ENCODE data around the gene PRKCQ. TPM values are rescaled to one million over a fixed set of nuclear protein-coding genes. Genes with fewer than 3 reads are reported as not detected.

Gene PRKCQ
- total and polyA plus RNA-seq, 2 of the 8 experiments (the other 6 are each of a cell fraction or from before 2014, with no cell fraction given) = 9.1 to 22.6 TPM

DNA sequence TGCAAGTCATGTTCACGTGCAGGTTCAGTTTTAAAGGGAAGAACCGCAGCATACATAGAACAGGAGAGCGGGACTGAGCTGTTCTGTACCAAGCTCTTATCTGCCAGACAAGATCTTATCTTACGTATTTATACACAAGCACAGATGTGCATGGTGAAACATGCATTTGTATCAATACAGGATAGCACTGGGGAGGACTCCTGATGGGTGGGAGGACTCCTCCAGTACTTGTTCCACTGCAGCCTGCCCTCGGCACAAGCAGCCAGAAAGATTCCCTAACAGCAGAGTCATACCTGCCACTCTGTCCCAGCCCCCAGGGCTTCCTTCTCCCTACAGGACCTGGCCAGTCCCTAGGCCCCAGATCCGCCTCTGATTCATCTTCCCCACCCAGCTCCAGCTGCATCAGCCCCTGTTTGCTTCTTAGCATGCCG is 13.2 kb upstream of the PRKCQ start (continued):
- TF ChIP-seq TEAD4 (IDR thresholded peaks at IDR 0.05; ENCODE audit: low read depth, low read length) (no peak), POLR2A (IDR thresholded peaks at IDR 0.05; ENCODE audit: control extremely low read depth in 1 of 2, low read depth in 2 of 2, low read length in 2 of 2) (no peak), YY1 (IDR thresholded peaks at IDR 0.05; ENCODE audit: low read depth, low read length) (no peak), SAP30 (IDR thresholded peaks at IDR 0.05; ENCODE audit: insufficient read depth, insufficient replicate concordance, low read length) (no peak)
- TF ChIP-seq, protein P1, sequence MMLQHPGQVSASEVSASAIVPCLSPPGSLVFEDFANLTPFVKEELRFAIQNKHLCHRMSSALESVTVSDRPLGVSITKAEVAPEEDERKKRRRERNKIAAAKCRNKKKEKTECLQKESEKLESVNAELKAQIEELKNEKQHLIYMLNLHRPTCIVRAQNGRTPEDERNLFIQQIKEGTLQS (IDR thresholded peaks at IDR 0.05; ENCODE audit: insufficient read depth, low read depth, low read length) = no peak
- TF ChIP-seq, protein P2, sequence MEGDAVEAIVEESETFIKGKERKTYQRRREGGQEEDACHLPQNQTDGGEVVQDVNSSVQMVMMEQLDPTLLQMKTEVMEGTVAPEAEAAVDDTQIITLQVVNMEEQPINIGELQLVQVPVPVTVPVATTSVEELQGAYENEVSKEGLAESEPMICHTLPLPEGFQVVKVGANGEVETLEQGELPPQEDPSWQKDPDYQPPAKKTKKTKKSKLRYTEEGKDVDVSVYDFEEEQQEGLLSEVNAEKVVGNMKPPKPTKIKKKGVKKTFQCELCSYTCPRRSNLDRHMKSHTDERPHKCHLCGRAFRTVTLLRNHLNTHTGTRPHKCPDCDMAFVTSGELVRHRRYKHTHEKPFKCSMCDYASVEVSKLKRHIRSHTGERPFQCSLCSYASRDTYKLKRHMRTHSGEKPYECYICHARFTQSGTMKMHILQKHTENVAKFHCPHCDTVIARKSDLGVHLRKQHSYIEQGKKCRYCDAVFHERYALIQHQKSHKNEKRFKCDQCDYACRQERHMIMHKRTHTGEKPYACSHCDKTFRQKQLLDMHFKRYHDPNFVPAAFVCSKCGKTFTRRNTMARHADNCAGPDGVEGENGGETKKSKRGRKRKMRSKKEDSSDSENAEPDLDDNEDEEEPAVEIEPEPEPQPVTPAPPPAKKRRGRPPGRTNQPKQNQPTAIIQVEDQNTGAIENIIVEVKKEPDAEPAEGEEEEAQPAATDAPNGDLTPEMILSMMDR (IDR thresholded peaks at IDR 0.05; ENCODE audit: control extremely low read depth in 1 of 3, insufficient read depth in 1 of 3, low read depth in 1 of 3, low read length in 3 of 3) = no peak
